ENCODE data around the gene SH3TC1.
A peak's percentile ranks its signal among the peaks of the same experiment; 100 is the strongest.

SH3TC1 gene

DNA sequence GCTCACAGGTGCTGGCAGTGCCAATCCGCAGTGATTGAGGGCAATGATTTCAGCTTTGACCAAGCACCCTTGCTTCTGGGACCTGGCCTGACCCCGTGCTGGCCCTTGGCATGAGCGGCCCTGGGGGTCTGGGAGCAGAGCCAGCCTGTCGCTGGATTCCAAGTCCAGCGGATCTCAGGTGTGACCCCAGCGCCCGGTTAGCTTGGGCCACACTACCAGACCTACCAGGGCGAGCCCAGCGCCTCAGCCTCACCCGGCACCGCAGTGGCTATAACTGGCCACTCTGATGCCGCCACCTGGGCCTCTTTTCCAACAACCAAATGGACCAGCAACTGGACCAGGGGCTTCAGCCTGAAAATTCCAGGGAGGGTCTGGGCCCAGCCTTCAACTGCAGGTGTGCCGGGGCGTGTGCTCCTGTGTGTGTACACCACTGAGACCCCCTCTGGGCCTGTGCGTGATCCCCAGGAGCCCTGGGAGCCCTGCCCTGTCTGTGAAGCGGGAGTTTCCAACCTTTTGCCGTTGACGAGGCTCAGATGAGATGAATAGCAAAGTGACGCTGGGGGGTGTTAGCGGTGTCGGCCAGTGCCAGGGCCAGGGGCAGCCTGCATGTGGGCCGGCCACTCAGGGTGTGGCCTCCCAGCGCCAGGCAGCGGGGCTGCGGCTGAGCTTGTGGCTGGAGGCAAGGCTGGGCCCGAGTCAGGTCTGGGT lies 658 bp downstream of the SH3TC1 start:
- TF ChIP-seq, protein P1, sequence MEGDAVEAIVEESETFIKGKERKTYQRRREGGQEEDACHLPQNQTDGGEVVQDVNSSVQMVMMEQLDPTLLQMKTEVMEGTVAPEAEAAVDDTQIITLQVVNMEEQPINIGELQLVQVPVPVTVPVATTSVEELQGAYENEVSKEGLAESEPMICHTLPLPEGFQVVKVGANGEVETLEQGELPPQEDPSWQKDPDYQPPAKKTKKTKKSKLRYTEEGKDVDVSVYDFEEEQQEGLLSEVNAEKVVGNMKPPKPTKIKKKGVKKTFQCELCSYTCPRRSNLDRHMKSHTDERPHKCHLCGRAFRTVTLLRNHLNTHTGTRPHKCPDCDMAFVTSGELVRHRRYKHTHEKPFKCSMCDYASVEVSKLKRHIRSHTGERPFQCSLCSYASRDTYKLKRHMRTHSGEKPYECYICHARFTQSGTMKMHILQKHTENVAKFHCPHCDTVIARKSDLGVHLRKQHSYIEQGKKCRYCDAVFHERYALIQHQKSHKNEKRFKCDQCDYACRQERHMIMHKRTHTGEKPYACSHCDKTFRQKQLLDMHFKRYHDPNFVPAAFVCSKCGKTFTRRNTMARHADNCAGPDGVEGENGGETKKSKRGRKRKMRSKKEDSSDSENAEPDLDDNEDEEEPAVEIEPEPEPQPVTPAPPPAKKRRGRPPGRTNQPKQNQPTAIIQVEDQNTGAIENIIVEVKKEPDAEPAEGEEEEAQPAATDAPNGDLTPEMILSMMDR (IDR thresholded peaks at IDR 0.05; ENCODE audit: control insufficient read depth, extremely low read depth, insufficient read depth), result no peak
- no peak for DNase-seq (ENCODE audit: low read depth)
- peak overlapping the region; percentile 63 for H3K4me3 ChIP-seq (ENCODE audit: low read depth, low read length)

DNA sequence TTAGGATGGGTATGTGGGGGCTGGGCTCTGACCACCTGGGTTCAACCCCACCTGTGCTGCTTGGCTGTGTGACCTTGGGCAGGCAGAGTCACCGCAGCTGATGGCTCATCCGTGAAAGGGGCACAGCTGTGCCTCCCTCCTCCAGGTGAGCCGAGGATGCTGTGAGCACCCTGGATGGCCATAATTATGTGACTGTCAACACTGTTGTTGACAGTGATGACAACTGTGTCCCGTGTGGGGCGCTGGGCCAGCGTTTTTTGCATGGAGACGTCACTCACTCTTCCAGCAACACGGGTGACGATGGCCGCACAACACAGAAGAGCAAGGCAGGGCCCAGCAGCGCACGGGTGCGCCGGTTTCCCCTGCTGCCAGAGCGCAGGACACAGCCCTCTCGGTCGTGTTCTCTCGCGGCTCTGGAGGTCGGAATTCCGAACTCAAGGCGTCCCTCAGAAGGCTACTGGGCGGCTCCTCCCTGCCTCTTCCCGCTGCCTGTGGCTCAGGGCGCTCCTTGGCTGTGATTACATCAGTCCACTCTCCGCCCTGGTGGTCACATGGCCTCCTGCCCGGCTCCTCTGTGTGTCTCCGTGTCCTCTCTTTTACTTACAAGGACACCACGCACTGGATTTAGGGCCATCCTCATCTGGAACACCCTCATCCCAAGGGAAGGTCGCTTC lies 1.3 kb downstream of the SH3TC1 start:
- DNase-seq (ENCODE audit: low read depth), result no peak
- TF ChIP-seq, protein P1 (IDR thresholded peaks at IDR 0.05; ENCODE audit: control insufficient read depth, extremely low read depth, insufficient read depth), result no peak
- H3K4me3 ChIP-seq (ENCODE audit: low read depth, low read length), result no peak overlapping the region

DNA sequence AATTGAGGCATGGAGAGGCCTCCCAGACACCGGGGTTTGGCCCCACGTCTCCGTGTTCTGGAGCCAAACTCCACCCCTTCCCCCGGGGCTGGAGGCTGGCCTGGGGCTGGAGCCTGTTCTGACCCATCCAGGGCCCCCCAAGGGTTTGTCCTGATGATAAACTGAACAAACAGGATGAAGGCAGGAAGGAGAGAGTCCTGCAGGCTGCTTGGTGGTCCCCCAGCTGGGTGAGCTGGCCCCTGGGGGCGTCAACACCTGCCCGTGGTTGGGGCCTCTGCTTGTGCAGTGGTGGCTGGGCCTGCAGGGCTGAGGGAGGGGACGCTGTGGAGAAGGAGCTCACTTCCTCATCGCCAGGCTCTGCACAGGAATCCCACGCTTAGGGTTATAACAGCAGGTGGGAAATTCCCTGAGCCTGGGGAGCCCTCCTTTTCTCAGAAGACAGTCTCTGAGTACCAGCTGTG lies 2.3 kb downstream of the SH3TC1 start:
- no peak for DNase-seq (ENCODE audit: low read depth)
- H3K4me3 ChIP-seq (ENCODE audit: low read depth, low read length), result no peak overlapping the region

DNA sequence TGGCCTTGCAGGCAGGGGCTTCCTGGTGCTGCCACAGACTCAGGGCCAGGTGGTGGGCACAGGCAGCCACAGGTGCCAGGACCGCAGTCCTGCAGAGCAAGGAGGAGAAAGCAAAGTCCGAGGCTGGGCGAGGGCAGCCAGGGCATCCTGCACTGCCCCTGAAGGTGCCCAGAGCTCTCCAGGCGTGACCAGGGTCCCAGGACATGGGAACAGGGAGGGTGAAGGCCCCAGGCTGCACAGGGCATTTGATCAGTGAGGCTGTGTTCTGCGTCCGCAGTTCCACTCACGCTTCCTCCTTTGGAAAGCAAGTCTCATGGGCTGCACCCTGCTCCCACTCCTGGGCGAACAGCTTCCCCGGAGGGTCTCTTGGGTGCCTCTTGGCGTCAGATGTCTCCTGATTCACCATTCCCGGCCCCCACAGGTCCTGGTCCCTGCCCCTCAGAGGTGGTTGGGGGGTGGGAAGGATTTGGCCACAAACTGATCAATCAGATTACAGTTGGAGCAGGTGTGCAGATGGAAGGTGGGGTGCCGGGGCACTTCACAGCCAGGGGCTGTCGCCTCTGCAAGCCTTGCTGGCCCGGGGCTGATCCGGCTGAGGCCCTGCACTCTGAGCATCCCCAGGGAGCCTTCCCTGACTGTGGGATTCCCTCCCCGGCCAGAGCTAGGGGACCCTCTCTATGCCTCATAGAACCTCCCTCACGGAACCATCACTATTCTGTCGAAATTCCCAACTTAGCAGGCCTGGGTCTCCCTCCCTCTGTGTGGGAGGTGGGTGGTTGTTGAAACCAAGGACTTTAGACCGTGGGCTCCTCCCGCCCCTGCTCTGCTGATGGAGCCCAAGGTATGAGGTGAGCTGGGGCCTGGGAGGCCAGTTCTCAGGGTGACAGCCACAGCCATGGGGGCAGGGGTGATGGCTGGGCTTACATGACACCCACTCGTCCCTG lies 3.3 kb downstream of the SH3TC1 start:
- no peak overlapping the region for H3K4me3 ChIP-seq (ENCODE audit: low read depth, low read length)
- DNase-seq (ENCODE audit: low read depth), result no peak

More for the DNA sequence above, 2.3 kb downstream of the SH3TC1 start:
- TF ChIP-seq, protein P1 (IDR thresholded peaks at IDR 0.05; ENCODE audit: control insufficient read depth, extremely low read depth, insufficient read depth), result no peak

DNA sequence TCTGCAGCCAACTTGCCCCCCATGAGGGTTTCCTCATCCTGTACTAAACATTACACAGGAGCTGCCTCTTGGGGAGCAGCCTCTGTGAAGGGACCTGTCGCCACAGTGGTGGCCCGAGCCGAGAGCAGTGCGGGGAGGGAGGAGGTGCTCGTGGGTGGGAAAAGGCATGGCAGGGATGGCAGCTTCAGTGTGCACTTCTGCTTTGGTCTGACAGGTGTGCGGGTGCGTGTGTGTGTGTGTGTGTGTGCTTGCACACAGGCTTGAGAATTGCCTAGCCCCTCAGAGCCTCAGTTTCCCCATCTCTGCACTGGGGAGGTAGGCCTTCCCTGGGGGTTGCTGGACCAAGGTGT lies 3.9 kb downstream of the SH3TC1 start:
- no peak for DNase-seq (ENCODE audit: low read depth)
- H3K4me3 ChIP-seq (ENCODE audit: low read depth, low read length), result no peak overlapping the region
- TF ChIP-seq, protein P1 (IDR thresholded peaks at IDR 0.05; ENCODE audit: control insufficient read depth, extremely low read depth, insufficient read depth), result no peak

More for the DNA sequence above, 3.3 kb downstream of the SH3TC1 start:
- TF ChIP-seq, protein P1 (IDR thresholded peaks at IDR 0.05; ENCODE audit: control insufficient read depth, extremely low read depth, insufficient read depth), result no peak

DNA sequence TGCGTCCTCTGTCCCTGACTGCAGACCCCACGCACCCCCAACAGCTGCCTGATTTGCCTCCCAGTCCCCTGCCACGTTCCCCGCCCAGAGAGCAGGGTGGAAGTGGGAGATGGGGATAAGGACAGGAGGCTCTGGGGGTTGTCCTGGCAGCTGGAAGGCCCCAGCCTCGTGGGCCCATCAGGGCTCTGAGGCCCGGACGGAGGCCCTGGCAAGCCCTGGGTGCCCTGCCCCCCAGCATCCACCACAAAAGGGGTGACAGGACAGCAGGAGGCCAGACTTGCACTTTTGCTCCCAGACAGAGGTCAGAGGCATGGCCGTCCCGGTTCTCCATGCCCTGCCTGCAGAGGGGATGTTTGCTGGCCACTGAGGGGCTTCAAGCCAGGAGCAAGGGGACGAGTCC lies 4.7 kb downstream of the SH3TC1 start:
- no peak for DNase-seq (ENCODE audit: low read depth)
- no peak overlapping the region for H3K4me3 ChIP-seq (ENCODE audit: low read depth, low read length)
- TF ChIP-seq, protein P1 (IDR thresholded peaks at IDR 0.05; ENCODE audit: control insufficient read depth, extremely low read depth, insufficient read depth), result no peak

Measured in LNCaP clone FGC (cell line).